NB4 (cell line): Measurements from ENCODE around the gene CAPN10.

Experiments used
- DNase-seq: peaks from one replicate; pipeline ENCODE4 v3.0.0; 2010; ENCODE audit warnings: low read depth
- H3K4me3 ChIP-seq: one replicate; pipeline ENCODE4 v1.5.1; 2011; ENCODE audit warnings: mild to moderate bottlenecking, low read depth, low read length, moderate library complexity
- MYC ChIP-seq: IDR thresholded peaks from 2 replicates; pipeline ENCODE4 v1.6.1; 2011; ENCODE audit warnings: low read depth, low read length
- POLR2A ChIP-seq: IDR thresholded peaks from 2 replicates; pipeline ENCODE4 v1.6.1; 2011; ENCODE audit warnings: mild to moderate bottlenecking; ENCODE audit not compliant: insufficient read length; ENCODE audit errors: extremely low read depth
- TF ChIP-seq, protein P1 (sequence below): IDR thresholded peaks from one replicate; pipeline ENCODE4 v1.5.1; 2012; ENCODE audit warnings: low read depth, low read length
- TF ChIP-seq, protein P2 (sequence below): IDR thresholded peaks from 2 replicates; pipeline ENCODE4 v1.6.1; 2011; ENCODE audit warnings: low read depth, low read length

Gene CAPN10

DNA sequence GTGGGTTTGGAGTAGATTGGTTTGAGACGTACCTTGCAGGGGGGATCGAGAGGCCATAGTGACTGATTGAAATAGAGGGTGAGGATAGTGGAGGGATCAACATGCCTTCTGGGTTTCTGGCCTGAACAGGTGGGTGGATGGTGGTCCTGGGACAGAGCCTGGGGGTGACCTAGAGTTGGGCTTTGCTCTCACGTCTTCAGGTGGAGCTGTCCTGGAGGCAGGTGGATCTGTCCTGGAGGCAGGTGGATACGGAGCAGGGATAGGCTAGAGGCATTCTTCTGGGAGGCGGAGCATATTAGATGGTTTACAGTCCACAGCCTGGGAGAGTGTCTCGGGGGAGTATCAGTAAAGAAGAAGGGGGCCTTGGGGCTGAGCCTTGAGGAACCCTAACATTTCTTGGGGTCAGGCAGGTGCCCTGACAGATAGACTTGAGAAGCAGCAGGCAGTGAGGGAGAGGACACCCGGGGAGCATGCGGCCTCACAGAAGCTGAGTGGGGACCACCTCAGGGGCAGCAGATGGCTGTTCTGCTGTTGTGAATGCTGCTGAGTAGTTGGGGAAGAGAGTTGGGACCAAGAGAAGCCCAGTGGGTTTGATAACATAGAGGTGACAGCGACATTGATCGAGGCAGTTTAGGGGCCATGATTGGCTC, 1.6 kb downstream of the CAPN10 start:
- TF ChIP-seq, protein P1, sequence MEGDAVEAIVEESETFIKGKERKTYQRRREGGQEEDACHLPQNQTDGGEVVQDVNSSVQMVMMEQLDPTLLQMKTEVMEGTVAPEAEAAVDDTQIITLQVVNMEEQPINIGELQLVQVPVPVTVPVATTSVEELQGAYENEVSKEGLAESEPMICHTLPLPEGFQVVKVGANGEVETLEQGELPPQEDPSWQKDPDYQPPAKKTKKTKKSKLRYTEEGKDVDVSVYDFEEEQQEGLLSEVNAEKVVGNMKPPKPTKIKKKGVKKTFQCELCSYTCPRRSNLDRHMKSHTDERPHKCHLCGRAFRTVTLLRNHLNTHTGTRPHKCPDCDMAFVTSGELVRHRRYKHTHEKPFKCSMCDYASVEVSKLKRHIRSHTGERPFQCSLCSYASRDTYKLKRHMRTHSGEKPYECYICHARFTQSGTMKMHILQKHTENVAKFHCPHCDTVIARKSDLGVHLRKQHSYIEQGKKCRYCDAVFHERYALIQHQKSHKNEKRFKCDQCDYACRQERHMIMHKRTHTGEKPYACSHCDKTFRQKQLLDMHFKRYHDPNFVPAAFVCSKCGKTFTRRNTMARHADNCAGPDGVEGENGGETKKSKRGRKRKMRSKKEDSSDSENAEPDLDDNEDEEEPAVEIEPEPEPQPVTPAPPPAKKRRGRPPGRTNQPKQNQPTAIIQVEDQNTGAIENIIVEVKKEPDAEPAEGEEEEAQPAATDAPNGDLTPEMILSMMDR = no peak
- no peak for TF ChIP-seq MYC
- TF ChIP-seq POLR2A = no peak
- TF ChIP-seq, protein P2, sequence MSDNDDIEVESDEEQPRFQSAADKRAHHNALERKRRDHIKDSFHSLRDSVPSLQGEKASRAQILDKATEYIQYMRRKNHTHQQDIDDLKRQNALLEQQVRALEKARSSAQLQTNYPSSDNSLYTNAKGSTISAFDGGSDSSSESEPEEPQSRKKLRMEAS = no peak
- peak overlapping the region; percentile 71 for H3K4me3 ChIP-seq
- no peak for DNase-seq

DNA sequence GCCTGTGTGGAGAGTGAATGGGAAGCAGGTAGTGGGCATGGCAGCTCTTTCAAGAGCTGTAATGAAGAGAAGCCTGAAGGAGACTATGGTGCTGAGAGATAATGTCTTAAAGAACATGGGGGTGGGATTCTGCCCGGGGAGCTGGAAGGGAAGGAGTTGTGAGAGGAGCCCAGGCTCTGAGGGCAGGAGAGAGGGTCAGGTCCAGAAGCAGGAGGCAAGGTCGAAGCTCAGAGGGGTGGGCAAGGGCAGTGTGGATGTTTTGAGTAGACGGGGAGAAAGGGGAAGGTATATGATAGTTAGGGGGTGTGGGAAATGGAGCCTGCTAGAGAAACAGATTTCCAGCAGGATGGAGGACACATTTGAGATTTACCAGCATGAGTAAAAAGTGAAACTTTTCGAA, 2.1 kb downstream of the CAPN10 start:
- TF ChIP-seq, protein P1 = no peak
- TF ChIP-seq, protein P2 = no peak
- no peak for TF ChIP-seq POLR2A
- no peak for TF ChIP-seq MYC
- H3K4me3 ChIP-seq = no peak overlapping the region

DNA sequence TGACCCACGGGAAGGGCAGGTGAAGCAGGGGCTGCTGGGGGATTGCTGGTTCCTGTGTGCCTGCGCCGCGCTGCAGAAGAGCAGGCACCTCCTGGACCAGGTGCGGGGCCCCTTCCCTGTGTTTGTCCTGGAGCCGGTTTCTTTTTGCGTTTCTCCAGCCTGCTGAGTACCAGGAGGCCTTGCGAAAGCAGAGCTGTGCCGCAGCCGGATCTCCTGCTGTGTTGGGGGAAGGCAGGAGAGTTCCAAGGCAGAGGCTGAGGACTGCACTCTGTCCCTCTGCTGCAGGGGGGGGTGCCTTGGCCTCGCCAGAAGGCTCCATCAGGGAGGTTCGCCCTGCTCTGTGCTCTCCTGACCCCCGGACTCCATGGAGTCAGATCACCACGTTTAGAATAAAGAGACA, 2.8 kb downstream of the CAPN10 start:
- peak; percentile 35 for DNase-seq
- TF ChIP-seq, protein P1 = no peak
- TF ChIP-seq, protein P2 = no peak
- TF ChIP-seq POLR2A = no peak
- TF ChIP-seq MYC = no peak
- no peak overlapping the region for H3K4me3 ChIP-seq

More for the DNA sequence above, 2.1 kb downstream of the CAPN10 start:
- DNase-seq = no peak

DNA sequence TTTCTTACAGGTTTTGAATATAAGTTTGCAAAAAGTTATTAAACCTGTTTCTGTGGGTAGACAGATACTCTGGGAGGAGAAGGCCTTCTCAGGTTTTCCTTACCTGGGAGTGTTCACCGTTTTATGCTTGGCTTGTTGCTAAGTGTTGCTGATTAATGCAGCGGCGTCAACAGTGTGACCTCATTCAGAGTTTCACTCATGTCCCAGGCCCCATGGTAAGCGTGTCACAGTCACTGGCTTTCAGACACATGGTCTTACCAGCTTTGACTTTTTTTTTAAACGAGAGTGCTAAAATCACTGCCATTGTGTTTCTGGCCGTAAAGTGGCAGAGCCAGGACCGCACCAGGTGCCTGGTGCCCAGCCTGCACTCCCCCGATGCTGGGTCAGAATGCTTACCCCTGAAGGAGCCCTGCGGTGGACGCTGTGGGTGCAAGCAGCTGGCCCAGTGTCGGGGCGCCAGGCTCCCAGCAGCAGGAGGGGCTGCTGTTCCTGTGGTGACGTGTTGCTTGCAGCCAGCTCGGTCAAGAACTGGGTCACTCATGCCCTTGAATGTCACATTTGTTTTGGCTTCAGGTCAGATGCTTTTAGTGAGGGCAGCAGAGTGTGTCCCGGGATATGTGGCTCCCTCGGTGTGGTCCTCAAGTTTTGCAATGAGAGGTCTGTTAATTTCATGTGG, 3.5 kb downstream of the CAPN10 start:
- DNase-seq = no peak
- TF ChIP-seq, protein P1 = no peak
- TF ChIP-seq, protein P2 = no peak
- no peak for TF ChIP-seq MYC
- no peak for TF ChIP-seq POLR2A
- H3K4me3 ChIP-seq = no peak overlapping the region

DNA sequence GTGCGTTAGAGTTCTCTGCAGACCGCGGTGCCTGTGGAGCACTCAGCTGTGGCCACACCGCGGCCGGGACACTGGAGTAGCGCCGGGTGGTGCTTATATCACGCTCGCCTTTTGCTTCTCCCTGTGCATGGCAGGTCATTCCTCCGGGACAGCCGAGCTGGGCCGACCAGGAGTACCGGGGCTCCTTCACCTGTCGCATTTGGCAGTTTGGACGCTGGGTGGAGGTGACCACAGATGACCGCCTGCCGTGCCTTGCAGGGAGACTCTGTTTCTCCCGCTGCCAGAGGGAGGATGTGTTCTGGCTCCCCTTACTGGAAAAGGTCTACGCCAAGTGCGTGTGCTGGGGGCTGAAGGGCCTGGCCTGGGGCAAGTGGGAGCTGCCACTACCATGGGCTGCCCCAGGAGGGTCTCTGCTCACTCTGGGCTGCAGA, 4.2 kb downstream of the CAPN10 start:
- DNase-seq = no peak
- H3K4me3 ChIP-seq = no peak overlapping the region

More for the DNA sequence above, 4.2 kb downstream of the CAPN10 start:
- no peak for TF ChIP-seq MYC
- TF ChIP-seq, protein P2 = no peak
- TF ChIP-seq, protein P1 = no peak
- no peak for TF ChIP-seq POLR2A
